OCI-LY1 (cell line): ENCODE measurements around the gene COL16A1.

ENCODE experiments used
- CTCF ChIP-seq: fragments of 200-600 bp; sonication (generic), shearing (Covaris generic); IDR thresholded peaks from 2 replicates; pipeline ENCODE4 v1.5.1; 2017; ENCODE audit warnings: mild to moderate bottlenecking, antibody characterized with exemption, low read length, moderate library complexity, mixed read lengths
- EZH2 ChIP-seq: fragments of 200-600 bp; sonication (generic), shearing (Covaris generic); IDR thresholded peaks from 2 replicates; pipeline ENCODE4 v1.8.0; 2017; ENCODE audit warnings: borderline replicate concordance, mixed run types, mild to moderate bottlenecking, antibody characterized with exemption, low read length, moderate library complexity, mixed read lengths

- no peak for TF ChIP-seq CTCF
- no peak for TF ChIP-seq EZH2
Measured at GRCh38 chr1:31675161-31675560, 28.7 kb downstream of the COL16A1 start.
